OCI-LY1 (cell line): Measurements from ENCODE around the gene TUBA3E.
"Not testable (repeated sequence)": the region's sequence is repeated elsewhere in the genome, so short reads cannot be mapped to it uniquely, and the experiment has no call there.

ENCODE experiments used
- CTCF ChIP-seq: fragments of 200-600 bp; sonication (generic), shearing (Covaris generic); IDR thresholded peaks from 2 replicates; pipeline ENCODE4 v1.5.1; 2017; ENCODE audit warnings: mild to moderate bottlenecking, antibody characterized with exemption, low read length, moderate library complexity, mixed read lengths
- EZH2 ChIP-seq: fragments of 200-600 bp; sonication (generic), shearing (Covaris generic); IDR thresholded peaks from 2 replicates; pipeline ENCODE4 v1.8.0; 2017; ENCODE audit warnings: borderline replicate concordance, mixed run types, mild to moderate bottlenecking, antibody characterized with exemption, low read length, moderate library complexity, mixed read lengths

- not testable (repeated sequence) for TF ChIP-seq CTCF, EZH2
Observed at GRCh38 chr2:130233066-130233465, 34.8 kb upstream of the TUBA3E start.
